Activated CD4-positive, alpha-beta T cell treated with anti-CD3 and anti-CD28 coated beads, Interleukin-2, amount 10 ng/mL, durations not matched to agents 7 days and 5 days (primary cell): ENCODE data around the gene COL26A1. TPM values are rescaled to one million over a fixed set of nuclear protein-coding genes. Genes with fewer than 3 reads are reported as not detected.
"Not testable (repeated sequence)": the region's sequence is repeated elsewhere in the genome, so short reads cannot be mapped to it uniquely, and the experiment has no call there.

Experiments used
- CTCF ChIA-PET: fragments of 350-600 bp; sonication (Branson Sonifier 250); formaldehyde crosslinking; loops from one replicate; lab custom pipeline; 2021; ENCODE audit warnings: antibody characterized with exemption; lab: Charles Lee
- POLR2A ChIA-PET: fragments of 350-600 bp; sonication (Branson Sonifier 250); formaldehyde crosslinking; loops from one replicate; lab custom pipeline; 2021; ENCODE audit warnings: antibody characterized with exemption; lab: Charles Lee
- DNase-seq: peaks from one replicate; pipeline ENCODE4 v3.0.0-alpha.2; 2020
- H3K27ac Mint-ChIP-seq: one replicate; pipeline ENCODE4 v1.8.0; 2021; ENCODE audit warnings: mild to moderate bottlenecking, moderate library complexity, mixed read lengths
- H3K27me3 Mint-ChIP-seq: one replicate; pipeline ENCODE4 v1.8.0; 2021; ENCODE audit warnings: mixed read lengths
- H3K36me3 Mint-ChIP-seq: one replicate; pipeline ENCODE4 v1.8.0; 2021; ENCODE audit warnings: low read depth, mixed read lengths
- H3K4me1 Mint-ChIP-seq: one replicate; pipeline ENCODE4 v1.8.0; 2021; ENCODE audit warnings: mixed read lengths
- H3K4me3 Mint-ChIP-seq: one replicate; pipeline ENCODE4 v1.8.0; 2021; ENCODE audit warnings: mild to moderate bottlenecking, moderate library complexity, mixed read lengths
- H3K9me3 Mint-ChIP-seq: one replicate; pipeline ENCODE4 v1.8.0; 2021; ENCODE audit warnings: mixed read lengths
- total RNA-seq, 2 experiments: library from RNA; stranded (reverse); gene quantifications; one replicate each; pipeline ENCODE4 v1.2.3, GENCODE V29; 2021

COL26A1 gene
- total RNA-seq, 2 experiments from 2014 or later: not detected

DNA sequence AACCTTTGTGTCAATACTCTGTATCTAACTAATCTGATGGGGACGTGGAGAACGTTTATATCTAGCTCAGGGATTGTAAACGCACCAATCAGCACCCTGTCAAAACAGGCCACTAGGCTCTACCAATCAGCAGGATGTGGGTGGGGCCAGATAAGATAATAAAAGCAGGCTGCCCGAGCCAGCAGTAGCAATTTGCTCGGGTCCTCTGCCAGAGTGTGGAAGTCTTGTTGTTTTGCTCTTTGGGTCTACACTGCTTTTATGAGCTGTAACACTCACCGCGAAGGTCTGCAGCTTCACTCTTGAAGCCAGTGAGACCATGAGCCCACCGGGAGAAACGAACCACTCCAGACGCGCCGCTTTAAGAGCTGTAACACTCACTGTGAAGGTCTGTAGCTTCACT lies 13.4 kb upstream of the COL26A1 start:
- H3K9me3 Mint-ChIP-seq, H3K4me3 Mint-ChIP-seq, POLR2A ChIA-PET, H3K27ac Mint-ChIP-seq, H3K27me3 Mint-ChIP-seq, DNase-seq, H3K36me3 Mint-ChIP-seq, CTCF ChIA-PET: not testable (repeated sequence)
- H3K4me1 Mint-ChIP-seq: peaks cover 10% of the 10 kb centered on the region

DNA sequence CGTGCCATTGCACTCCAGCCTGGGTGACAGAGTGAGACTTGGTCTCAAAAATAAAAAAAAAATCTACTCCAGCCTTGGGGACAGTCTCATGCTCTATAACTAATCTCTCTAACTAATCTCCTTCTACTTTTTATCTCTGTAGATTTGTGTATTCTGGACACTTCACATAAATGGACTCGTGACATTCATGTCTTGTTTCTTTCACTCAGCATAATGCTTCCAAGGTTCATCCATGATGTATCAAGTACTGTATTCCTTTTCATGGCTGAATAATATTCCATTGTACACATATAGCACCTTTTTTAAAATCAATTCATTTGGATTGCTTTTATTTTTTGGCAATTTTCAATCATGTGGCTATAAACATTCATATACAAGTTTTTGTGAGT lies 9.8 kb upstream of the COL26A1 start:
- POLR2A ChIA-PET: no interaction called here
- Mint-ChIP-seq H3K27me3 (peaks cover 9% of the 10 kb centered on the region), H3K27ac (no peak overlapping the region), H3K36me3 (no peaks in the 10 kb centered on the region), H3K9me3 (no peaks in the 10 kb centered on the region), H3K4me1 (peaks cover 10% of the 10 kb centered on the region), H3K4me3 (no peak overlapping the region)
- DNase-seq: no peak
- CTCF ChIA-PET: no interaction called here

DNA sequence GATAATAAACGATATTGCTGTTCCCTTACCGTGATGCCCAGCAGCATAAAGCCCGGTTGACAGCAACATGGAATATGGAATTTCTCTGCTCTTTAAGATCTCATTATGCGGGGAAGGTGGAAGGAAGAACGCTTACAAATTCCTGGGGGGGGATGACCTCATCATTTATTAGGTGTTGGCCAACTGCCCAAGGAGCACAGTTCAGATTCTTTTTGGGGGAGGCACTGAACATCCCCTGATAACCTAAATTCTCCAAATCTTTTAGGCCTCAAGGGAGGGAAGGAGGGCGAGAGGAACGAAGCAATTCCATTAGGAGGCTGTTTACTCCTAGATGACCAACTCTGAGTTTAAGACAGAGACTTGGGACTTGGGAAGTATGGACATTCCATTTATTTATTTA lies 5.2 kb upstream of the COL26A1 start:
- Mint-ChIP-seq H3K4me1 (peaks cover 6% of the 10 kb centered on the region), H3K4me3 (no peak overlapping the region), H3K36me3 (no peaks in the 10 kb centered on the region), H3K9me3 (no peaks in the 10 kb centered on the region), H3K27ac (no peak overlapping the region), H3K27me3 (peaks cover 15% of the 10 kb centered on the region)
- ChIA-PET CTCF (no interaction called here), POLR2A (no interaction called here)
- no peak for DNase-seq

DNA sequence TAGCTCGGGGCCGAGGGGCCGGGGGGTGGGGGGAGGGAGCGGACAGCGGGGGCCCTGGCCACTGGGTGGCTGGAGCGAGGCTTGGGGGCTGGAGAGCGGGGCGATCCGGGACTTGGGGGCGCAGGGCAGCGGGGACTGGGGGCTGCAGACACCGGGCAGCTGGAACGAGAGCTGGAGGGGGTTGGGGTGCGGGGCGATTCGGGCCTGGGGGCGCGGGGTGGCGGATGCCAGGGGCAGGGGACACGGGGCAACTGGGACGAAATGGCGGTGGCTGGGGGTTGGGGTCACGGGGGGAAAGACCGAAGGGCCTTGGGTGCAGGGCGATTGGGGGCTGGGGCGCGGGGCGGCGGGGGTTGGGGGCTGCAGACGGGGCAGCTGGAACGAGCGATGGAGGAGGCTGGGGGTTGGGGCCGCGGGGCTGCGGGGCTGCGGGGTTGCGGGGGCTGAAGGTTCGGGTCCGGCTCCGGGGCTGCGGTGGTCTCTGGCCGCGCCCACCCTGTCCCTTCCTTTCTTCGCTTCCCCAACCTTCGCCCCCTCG lies 590 bp downstream of the COL26A1 start:
- DNase-seq: no peak
- H3K27me3 Mint-ChIP-seq: peaks cover 28% of the 10 kb centered on the region
- ChIA-PET CTCF (interaction anchor here (1.7 to 3.2 kb wide), 4 partner anchors 10 to 143 kb away, joined by 3 to 17 read pairs (median 5); no protein-coding TSS in a partner anchor), POLR2A (no interaction called here)
- H3K4me3 Mint-ChIP-seq: no peak overlapping the region
- H3K4me1 Mint-ChIP-seq: no peaks in the 10 kb centered on the region
- H3K9me3 Mint-ChIP-seq: no peaks in the 10 kb centered on the region
- no peaks in the 10 kb centered on the region for H3K36me3 Mint-ChIP-seq
- no peak overlapping the region for H3K27ac Mint-ChIP-seq

DNA sequence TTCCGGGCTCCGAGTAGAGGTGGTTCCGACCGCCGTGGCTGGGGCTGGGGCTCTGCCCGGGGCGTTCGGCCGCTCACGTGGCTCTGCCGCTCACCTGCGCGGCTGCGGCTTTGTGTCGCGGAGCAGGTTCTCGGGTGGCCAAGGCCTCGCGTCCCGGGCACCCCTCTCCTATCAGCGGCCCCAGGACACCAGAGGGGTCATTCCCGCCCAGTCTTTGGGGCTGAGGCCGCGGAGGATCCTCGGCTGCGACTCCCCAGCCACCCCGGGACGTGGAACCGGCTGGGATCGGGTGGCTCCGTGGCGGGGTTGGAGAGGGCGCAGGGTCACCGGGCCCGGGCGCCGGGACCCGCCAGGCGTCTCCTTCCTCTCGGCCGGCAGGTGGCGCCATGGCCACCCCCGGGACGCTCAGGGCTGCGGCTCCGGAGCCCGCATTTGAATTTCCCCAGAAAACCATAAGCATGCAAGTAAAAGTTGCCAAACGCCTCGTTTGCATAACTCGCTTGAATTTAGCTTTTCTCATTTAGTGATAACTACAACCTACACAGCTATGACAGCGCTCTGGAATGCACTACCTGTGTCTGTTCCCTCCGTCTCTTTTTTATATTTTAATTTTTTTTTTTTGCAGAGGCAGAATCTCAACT lies 1.2 kb downstream of the COL26A1 start:
- Mint-ChIP-seq H3K27ac (no peak overlapping the region), H3K4me1 (no peaks in the 10 kb centered on the region), H3K27me3 (peaks cover 28% of the 10 kb centered on the region), H3K9me3 (no peaks in the 10 kb centered on the region), H3K4me3 (no peak overlapping the region), H3K36me3 (no peaks in the 10 kb centered on the region)
- DNase-seq: peak; percentile 65
- ChIA-PET CTCF (interaction anchor here (0.6 to 3.2 kb wide), 12 partner anchors 9 to 638 kb away, joined by 3 to 17 read pairs (median 4); no protein-coding TSS in a partner anchor), POLR2A (no interaction called here)

DNA sequence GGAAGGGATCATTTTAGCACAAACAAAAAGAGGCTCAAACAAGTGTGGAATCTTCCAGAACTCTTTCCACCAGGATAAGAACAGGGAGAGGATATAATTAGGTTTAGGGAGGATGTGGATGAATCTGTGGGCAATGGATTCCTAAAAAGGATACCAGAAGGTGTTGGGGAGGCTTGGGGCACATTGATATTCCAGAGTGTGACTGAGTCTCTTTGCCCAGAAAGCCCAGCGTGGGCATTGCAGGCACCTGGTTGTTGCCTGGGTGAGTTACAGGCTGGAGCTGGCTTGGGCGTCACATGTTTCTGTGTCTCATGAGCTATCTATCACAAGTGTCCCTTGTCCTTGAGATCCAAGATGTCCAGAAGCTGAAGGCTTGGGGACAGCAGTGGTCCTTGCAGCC lies 3.3 kb downstream of the COL26A1 start:
- ChIA-PET CTCF (interaction anchor here (0.7 kb wide), 1 partner anchor 142 kb away, joined by 3 read pairs; no protein-coding TSS in a partner anchor), POLR2A (no interaction called here)
- no peaks in the 10 kb centered on the region for H3K9me3 Mint-ChIP-seq
- H3K27ac Mint-ChIP-seq: no peak overlapping the region
- DNase-seq: no peak
- peaks cover 31% of the 10 kb centered on the region for H3K27me3 Mint-ChIP-seq
- no peaks in the 10 kb centered on the region for H3K36me3 Mint-ChIP-seq
- peaks cover 5% of the 10 kb centered on the region for H3K4me1 Mint-ChIP-seq
- no peak overlapping the region for H3K4me3 Mint-ChIP-seq

DNA sequence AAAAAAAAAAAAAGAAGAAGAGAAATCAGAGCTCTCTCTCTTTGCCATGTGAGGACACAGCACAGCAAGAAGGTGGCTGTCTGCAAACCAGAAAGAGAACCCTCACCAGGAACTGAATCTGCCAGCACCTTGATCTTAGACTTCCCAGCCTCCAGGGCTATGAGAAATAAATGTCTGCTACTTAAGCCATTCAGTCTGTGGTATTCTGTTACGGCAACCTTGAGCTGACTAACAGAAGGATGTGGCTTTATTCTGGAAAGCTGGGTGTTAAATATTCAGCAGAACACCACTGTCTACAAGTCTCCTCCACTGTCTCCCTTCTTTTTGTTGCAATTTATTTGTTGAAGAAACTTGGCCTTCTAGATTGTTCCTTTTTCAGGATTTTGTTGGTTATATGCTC lies 5.0 kb downstream of the COL26A1 start:
- H3K4me3 Mint-ChIP-seq: no peak overlapping the region
- CTCF ChIA-PET: interaction anchor here (0.6 kb wide), 1 partner anchor 491 kb away, joined by 4 read pairs; no protein-coding TSS in a partner anchor
- no peaks in the 10 kb centered on the region for H3K36me3 Mint-ChIP-seq
- peaks cover 5% of the 10 kb centered on the region for H3K4me1 Mint-ChIP-seq
- peaks cover 32% of the 10 kb centered on the region for H3K27me3 Mint-ChIP-seq
- no peak for DNase-seq
- no peaks in the 10 kb centered on the region for H3K9me3 Mint-ChIP-seq
- POLR2A ChIA-PET: no interaction called here
- no peak overlapping the region for H3K27ac Mint-ChIP-seq

DNA sequence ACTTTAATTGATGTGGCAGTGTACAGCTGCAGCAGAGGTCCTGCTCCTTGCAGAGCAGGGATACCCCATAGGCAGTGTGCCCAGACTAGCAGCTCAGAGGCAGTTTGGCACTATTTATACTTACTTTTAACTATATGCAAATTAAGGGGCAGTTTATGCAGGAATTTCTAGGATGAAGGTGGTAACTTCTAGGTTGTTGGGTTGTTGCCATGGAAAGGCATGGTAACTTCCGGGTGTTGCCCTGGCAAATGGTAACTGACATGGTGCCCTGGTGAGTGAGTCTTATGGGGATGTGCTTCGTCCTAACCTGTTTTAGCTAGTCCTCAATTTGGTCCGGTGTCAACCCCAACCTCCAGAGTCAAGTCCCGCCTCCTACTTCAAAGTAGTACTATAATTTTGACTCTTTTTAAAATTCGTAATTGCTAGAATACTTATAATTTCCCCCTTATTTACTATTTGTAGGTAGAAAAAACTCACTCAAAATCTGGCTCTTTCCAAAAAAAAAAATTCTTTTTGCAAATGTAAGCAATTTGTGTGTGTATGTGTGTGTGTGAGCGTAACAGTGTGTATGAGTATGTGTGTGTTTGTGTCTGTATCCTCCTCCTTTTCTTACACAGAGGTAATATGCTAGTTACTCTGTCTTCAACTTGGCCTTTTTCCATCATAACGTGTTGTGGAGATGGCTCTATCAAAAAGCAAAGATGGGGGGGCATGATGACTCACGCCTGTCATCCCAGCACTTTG lies 5.9 kb downstream of the COL26A1 start:
- Mint-ChIP-seq H3K4me3 (no peak overlapping the region), H3K27ac (no peak overlapping the region), H3K36me3 (no peaks in the 10 kb centered on the region), H3K4me1 (peaks cover 5% of the 10 kb centered on the region), H3K27me3 (peaks cover 33% of the 10 kb centered on the region), H3K9me3 (no peaks in the 10 kb centered on the region)
- ChIA-PET CTCF (interaction anchor here (0.6 kb wide), 1 partner anchor 54 kb away, joined by 3 read pairs; no protein-coding TSS in a partner anchor), POLR2A (no interaction called here)
- DNase-seq: no peak

DNA sequence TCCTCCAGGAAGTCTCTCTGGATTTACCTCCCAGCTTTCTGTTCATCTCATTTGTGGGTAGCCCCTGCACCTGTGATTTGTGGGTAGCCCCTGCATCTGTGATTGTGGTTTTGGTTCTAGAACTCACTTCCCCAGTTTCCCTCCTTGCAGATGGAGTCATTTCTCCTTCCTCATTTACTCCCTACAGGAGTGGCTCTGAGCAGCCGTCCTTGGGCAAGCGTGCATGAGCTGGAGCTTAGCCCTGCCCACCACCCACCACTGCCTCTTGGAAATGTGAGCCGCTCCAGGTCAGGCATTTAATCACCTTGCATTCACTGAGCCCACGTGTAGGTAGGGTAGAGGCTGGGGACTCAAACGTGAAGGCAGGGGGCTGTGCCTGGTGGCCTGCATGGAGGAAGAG lies 8.2 kb downstream of the COL26A1 start:
- CTCF ChIA-PET: interaction anchor here (1.3 kb wide), 1 partner anchor 10 kb away, joined by 4 read pairs; no protein-coding TSS in a partner anchor

DNA sequence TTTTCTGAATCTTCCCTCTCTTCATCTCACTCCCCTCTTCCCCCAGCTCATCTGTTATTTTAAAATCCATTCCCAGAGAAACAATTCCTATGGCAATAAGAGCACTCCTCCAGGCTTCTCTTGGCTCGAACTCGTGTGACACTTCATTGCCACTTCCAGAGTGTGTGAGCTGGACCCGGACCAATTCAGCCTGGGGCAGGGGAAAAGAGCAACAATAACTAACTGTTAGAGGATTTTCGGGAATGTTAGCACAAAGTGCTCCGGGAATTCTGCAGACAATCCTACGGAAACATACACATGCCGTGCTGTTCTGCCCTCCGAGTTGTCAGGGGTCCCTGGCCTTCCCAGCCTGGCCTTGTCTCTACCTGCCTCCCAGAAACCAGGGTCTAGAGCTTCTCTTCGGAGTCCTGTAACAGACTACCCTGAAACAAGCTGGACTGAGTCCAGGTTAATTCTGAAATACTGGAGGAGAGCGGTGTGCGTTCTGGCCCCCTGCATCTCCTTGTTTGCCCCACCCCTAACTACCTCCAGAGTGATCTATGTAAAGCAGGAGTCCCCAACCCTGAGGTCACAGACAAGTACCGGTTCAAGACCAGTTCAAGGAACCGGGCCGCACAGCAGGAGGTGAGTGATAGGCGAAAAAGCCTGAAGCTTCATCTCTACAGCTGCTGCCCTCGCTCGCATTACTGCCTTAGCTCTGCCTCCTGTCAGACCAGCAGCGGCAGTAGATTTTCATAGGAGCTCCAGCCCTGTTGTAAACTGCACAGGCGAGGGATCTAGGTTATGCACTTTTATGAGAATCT lies 11.3 kb downstream of the COL26A1 start:
- H3K4me1 Mint-ChIP-seq: peaks cover 5% of the 10 kb centered on the region
- ChIA-PET POLR2A (no interaction called here), CTCF (interaction anchor here (1.0 to 3.8 kb wide), 3 partner anchors 10 to 24 kb away, joined by 3 to 17 read pairs (median 6); partner anchors contain the start of gene COL26A1)
- H3K9me3 Mint-ChIP-seq: no peaks in the 10 kb centered on the region
- no peaks in the 10 kb centered on the region for H3K36me3 Mint-ChIP-seq
- H3K4me3 Mint-ChIP-seq: no peak overlapping the region
- no peak overlapping the region for H3K27ac Mint-ChIP-seq
- DNase-seq: no peak
- peaks cover 15% of the 10 kb centered on the region for H3K27me3 Mint-ChIP-seq

More for the DNA sequence above, 8.2 kb downstream of the COL26A1 start:
- no peak for DNase-seq
- no peak overlapping the region for H3K27ac Mint-ChIP-seq
- H3K4me1 Mint-ChIP-seq: peaks cover 5% of the 10 kb centered on the region
- POLR2A ChIA-PET: no interaction called here
- H3K27me3 Mint-ChIP-seq: peaks cover 29% of the 10 kb centered on the region
- H3K4me3 Mint-ChIP-seq: no peak overlapping the region
- no peaks in the 10 kb centered on the region for H3K36me3 Mint-ChIP-seq
- H3K9me3 Mint-ChIP-seq: no peaks in the 10 kb centered on the region

DNA sequence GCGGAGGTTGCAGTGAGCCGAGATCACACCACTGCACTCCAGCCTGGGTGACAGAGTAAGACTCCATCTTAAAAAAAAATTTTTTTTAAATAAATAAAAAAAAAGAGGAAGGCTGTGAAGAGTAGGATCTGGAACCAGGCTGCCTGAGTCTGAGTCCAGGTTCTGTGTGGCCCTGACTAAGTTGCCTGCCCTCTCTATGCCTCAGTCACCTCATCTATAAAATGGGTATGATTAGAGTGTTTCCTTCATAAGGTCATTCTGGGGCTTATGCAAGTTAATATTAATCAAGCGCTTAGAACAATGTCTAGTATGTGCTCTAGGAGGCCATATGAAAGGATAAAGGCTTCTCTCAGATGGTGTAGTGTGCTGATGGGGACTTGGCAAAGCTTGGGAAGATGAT lies 12.3 kb downstream of the COL26A1 start:
- peaks cover 5% of the 10 kb centered on the region for H3K4me1 Mint-ChIP-seq
- DNase-seq: no peak
- no peaks in the 10 kb centered on the region for H3K36me3 Mint-ChIP-seq
- no peak overlapping the region for H3K27ac Mint-ChIP-seq
- H3K4me3 Mint-ChIP-seq: no peak overlapping the region
- ChIA-PET CTCF (interaction anchor here (1.3 to 3.8 kb wide), 2 partner anchors 11 to 23 kb away, joined by 3 to 17 read pairs; partner anchors contain the start of gene COL26A1), POLR2A (no interaction called here)
- peaks cover 15% of the 10 kb centered on the region for H3K27me3 Mint-ChIP-seq
- no peaks in the 10 kb centered on the region for H3K9me3 Mint-ChIP-seq

DNA sequence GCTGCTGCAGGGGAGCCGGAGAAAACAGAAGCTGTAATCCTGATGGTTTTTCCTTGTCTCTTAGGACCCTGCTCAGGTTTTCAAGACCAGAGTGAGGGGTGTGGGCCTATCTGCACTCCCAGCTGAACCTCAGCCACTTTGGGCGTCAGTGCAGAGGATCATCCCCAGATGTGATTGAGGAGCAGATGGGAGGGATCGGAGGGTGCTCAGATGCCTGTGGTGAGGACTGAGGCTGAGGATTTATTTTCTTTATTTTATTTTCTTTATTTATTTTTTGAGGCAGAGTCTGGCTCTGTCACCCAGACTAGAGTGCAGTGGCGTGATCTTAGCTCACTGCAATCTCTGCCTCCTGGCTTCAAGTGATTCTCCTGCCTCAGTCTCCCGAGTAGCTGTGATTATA lies 13.9 kb downstream of the COL26A1 start:
- Mint-ChIP-seq H3K9me3 (no peaks in the 10 kb centered on the region), H3K27ac (no peak overlapping the region), H3K4me3 (no peak overlapping the region), H3K36me3 (no peaks in the 10 kb centered on the region), H3K27me3 (peaks cover 12% of the 10 kb centered on the region), H3K4me1 (no peaks in the 10 kb centered on the region)
- POLR2A ChIA-PET: no interaction called here
- DNase-seq: no peak
- CTCF ChIA-PET: interaction anchor here (0.6 to 1.0 kb wide), 2 partner anchors 18 to 1058 kb away, joined by 3 to 4 read pairs; no protein-coding TSS in a partner anchor
